NB4 (cell line): ENCODE results near the gene CD86.

Experiments
- MYC ChIP-seq: IDR thresholded peaks from 2 replicates; pipeline ENCODE4 v1.6.1; 2011; ENCODE audit warnings: low read depth, low read length
- POLR2A ChIP-seq: IDR thresholded peaks from 2 replicates; pipeline ENCODE4 v1.6.1; 2011; ENCODE audit warnings: mild to moderate bottlenecking; ENCODE audit not compliant: insufficient read length; ENCODE audit errors: extremely low read depth
- TF ChIP-seq, protein P1 (sequence below): IDR thresholded peaks from one replicate; pipeline ENCODE4 v1.5.1; 2012; ENCODE audit warnings: low read depth, low read length
- TF ChIP-seq, protein P2 (sequence below): IDR thresholded peaks from 2 replicates; pipeline ENCODE4 v1.6.1; 2011; ENCODE audit warnings: low read depth, low read length

DNA sequence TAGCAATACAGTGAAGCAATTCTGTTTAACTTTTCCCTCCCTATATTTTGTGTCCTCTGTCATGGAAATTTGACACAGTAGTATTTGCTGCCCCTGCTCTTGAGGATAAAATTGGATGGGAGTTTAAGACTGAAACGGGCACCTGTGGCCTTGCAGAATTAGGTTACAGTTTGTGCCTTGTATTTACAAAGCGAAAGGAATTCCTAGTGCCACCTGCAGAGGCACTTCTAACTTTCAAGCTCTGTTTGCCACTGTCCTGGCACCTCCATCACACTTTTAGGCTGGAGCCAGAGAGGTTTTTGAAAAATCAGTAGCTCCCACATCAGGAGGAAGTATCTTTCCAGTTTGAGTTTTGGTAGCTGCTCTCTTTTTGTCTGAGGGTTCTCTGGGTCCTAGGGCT lies 39.5 kb downstream of the CD86 start:
- TF ChIP-seq POLR2A, result no peak
- TF ChIP-seq, protein P1, sequence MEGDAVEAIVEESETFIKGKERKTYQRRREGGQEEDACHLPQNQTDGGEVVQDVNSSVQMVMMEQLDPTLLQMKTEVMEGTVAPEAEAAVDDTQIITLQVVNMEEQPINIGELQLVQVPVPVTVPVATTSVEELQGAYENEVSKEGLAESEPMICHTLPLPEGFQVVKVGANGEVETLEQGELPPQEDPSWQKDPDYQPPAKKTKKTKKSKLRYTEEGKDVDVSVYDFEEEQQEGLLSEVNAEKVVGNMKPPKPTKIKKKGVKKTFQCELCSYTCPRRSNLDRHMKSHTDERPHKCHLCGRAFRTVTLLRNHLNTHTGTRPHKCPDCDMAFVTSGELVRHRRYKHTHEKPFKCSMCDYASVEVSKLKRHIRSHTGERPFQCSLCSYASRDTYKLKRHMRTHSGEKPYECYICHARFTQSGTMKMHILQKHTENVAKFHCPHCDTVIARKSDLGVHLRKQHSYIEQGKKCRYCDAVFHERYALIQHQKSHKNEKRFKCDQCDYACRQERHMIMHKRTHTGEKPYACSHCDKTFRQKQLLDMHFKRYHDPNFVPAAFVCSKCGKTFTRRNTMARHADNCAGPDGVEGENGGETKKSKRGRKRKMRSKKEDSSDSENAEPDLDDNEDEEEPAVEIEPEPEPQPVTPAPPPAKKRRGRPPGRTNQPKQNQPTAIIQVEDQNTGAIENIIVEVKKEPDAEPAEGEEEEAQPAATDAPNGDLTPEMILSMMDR, result no peak
- TF ChIP-seq, protein P2, sequence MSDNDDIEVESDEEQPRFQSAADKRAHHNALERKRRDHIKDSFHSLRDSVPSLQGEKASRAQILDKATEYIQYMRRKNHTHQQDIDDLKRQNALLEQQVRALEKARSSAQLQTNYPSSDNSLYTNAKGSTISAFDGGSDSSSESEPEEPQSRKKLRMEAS, result no peak
- TF ChIP-seq MYC, result no peak
